GM12801 (cell line): ENCODE measurements around the gene PSMC2.

Experiments used
- CTCF ChIP-seq: IDR thresholded peaks from one replicate; pipeline ENCODE4 v1.5.1; 2011; ENCODE audit warnings: control low read depth; ENCODE audit not compliant: insufficient read length; ENCODE audit errors: extremely low read depth

Gene PSMC2

DNA sequence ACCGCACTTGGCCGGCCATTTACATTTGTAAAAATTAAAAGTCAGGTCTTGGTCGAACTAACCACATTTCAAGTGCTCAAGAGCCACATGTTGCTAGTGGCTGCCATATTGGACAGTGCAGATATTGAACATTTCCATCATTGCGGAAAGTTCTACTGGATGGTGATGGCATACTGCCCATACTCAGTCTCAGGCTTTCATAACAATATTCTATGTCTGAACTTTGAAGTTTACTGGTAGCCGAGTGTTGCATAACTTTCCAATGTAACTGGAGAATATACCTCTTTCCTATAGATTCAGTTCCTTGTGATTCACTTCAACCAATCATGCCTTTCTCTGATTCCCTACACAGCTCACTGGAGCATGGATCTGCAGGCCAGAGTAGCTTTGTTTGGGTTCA, 43.7 kb downstream of the PSMC2 start:
- no peak for TF ChIP-seq CTCF

- TF ChIP-seq CTCF, result no peak
Observed at GRCh38 chr7:103391976-103392375, 44.5 kb downstream of the PSMC2 start.

DNA sequence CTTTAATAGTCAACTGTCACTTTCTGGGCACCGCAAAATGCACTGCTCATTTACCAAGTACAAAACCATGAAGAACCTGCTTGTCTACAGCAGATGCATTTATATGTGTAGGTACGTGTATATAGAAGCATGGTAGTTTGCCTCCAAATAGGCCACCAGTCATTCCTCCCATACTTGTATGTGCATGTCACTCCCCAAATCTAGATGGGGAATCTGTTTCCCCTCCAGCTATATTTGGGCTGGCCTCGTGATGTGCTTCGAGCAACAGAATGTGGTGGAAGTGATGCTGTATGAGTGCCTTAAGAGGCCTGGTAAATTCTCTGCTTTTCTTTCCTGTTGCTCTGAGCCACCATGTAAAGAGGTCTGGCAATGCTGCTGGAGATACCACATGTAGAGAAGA, 47.1 kb downstream of the PSMC2 start:
- TF ChIP-seq CTCF, result no peak

GRCh38 chr7:103395071-103395470, 47.6 kb downstream of the PSMC2 start:
- TF ChIP-seq CTCF, result no peak

- no peak for TF ChIP-seq CTCF
Observed at GRCh38 chr7:103396471-103396870, 49.0 kb downstream of the PSMC2 start.

- TF ChIP-seq CTCF, result no peak
Observed at GRCh38 chr7:103398483-103399127, 51.2 kb downstream of the PSMC2 start.

DNA sequence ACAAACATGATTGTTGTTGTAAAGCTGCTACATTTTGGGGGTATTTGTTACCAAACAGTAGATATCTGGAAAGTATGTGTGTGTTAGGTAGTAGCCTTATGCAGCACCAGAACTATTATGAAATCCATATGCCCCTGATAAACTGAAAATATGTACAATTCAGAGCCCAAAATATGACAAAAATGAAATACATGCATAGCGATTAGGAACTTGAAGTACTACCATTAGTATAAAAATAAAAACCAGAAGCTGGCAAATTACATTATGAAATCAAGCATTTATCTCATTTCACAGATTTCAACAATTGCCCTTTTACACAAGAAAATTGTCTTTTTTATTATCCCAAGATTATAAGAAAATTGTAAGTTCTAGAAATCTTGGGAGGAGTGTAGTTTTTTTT, 64.7 kb downstream of the PSMC2 start:
- no peak for TF ChIP-seq CTCF
